ENCODE results near the gene SPTSSA.
"Not testable (repeated sequence)": the region's sequence is repeated elsewhere in the genome, so short reads cannot be mapped to it uniquely, and the experiment has no call there.

Gene SPTSSA

DNA sequence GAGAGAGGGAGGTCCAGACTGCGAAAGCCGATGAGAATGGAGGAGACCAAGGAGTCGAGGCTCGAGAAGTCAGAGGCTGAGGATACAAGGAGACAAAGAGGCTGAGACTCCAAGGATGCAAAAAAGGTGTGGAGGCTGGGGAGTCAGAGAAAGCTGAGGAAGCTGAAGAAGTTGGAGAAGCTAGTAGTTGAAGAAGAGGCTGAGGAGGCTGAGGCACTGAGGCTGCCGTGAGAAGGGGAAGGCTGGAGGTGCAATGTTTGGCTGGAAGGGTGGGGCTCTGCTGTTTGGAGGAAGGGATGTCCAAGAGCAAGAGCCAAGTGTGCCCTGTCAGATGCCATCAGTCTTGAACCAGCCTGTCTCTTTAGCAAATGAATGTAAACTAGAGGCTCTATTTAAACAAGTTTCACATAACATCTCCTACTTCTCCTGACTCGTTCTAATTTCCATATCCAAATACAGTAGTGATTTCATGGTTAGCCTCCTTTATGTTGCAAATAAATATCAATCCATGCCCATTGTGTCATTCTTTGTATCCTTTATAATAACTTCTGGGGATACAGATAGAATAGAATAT lies 10.8 kb upstream of the SPTSSA start:
- no peak for DNase-seq (ENCODE audit: low spot score)

DNA sequence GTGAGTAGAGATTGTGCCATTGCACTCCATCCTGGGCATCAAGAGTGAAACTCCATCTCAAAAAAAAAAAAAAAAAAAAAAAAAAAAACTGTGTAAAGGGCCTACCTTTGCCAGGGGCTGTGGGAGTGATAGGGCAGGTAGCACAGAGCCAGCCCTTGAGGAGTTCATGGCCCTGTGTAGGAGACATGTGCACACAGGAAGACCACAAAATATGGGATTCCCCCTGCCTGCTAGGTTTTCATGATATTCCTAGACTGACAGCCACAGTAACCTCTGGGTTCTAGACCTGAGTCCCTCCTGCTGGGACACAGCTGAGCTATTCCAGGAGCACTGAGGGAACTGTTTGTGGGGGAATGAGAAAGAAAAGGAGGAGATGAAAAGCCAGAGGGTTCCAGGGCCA lies 8.3 kb upstream of the SPTSSA start:
- no peak for DNase-seq (ENCODE audit: low spot score)

DNA sequence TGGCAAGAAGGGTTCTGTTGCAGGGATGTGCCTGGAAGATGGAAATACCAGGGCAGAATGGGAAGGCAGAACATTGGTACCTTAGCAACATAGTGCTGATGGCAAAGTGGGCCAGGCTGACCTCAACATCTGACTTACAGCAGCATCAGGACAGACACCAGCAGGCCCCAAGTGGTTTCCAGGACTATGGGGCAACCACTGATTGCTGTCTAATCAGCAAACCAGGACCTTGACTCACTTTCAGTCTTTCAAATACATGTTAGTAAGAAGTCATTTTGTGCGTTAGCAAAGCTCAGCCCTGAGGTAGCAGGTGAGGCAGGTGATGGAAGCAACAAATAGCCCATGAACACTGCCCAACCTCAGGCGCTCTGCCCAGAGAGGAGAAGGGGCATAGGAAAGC lies 4.7 kb upstream of the SPTSSA start:
- DNase-seq (ENCODE audit: low spot score) = no peak

DNA sequence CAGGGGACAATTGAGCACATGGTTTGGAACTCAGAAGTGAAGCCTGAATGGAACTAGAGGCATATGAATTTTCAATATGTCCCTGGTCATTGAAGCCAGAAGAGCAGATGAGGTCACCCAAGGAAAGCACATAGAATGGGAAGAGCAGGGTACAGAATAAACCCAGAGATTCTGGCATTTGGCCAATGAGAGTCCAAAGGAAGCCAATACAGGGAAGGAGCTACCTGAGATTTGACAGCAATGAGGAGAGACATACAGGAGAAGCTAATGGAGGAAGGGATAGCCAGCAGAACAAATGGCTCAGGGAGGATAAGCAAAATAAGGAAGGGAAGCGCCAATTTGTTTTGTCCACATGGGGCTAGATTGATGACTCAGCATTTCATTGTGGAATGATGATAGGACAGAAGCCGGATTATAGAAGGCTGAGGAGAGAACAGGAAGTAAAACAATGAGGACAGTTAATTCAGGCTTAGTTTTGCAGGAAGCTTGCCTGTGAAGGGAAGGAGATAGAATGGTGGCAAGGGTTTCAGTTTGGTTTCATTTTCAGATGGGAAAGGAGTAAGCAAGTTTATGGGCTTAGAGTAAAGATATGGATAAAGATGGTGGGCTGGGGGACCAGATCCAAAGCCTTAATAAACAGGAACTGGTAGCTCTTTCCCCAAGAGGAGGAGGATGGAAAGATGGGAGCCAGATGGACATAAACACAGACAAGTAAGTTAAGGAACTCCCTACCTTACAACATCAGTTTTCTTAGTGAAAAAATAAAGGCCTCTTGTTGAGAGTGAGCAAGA lies 3.2 kb upstream of the SPTSSA start:
- DNase-seq (ENCODE audit: low spot score) = no peak

DNA sequence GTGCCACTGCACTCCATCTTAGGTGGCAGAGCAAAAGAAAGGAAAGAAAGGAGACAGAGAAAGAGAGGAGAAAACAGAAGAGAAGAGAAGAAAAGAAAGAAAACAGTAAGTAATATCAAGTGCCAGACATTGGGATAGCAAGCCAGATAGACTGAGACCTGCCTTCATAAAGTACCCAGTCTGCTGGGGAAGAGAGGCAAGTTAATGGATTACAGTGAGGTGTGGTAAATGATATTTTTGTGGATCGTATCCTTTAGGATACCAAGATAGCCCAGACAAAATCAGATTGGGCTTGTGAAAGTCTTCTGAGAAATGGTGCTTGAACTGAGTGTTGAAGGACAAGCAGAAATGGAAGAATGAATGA lies 1.5 kb upstream of the SPTSSA start:
- no peak for DNase-seq (ENCODE audit: low spot score)

DNA sequence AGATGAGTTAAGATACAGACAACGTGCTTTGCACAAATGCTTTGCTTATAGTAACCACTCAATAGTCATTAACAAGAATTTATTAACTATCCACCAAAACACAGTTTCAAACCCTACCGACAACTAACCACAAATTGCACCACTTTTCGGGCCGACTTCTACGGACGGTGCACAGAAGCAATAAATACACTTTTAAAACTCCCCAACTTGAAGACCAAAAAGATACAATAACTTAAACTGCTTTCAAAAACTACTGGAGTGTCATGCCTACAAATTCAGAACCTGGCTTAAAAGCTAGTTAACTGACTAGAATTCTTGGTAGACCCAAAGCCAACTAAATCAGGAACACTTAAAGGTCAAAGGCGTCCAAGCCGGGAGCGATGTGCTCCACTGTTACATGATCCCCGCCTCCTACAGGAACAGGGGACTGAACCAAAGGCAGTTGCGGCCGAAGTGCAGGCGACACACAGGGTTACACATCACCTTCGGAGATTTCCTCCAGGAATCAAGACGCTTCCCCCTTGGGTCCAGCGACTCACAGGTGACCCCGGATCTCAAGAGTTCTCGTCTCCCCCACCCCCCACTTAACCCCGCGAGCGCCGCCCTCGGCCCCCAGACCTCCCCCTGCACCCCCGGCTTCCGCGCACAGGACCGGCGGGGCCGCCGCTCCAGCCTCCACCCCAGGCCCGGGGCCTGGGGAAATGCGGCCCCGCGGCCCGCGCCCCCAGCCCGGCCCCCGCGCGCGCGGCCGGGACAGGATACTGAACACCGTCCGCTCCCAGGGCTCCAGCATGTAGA lies 507 bp downstream of the SPTSSA start:
- peak; percentile 57 for DNase-seq (ENCODE audit: low spot score)

DNA sequence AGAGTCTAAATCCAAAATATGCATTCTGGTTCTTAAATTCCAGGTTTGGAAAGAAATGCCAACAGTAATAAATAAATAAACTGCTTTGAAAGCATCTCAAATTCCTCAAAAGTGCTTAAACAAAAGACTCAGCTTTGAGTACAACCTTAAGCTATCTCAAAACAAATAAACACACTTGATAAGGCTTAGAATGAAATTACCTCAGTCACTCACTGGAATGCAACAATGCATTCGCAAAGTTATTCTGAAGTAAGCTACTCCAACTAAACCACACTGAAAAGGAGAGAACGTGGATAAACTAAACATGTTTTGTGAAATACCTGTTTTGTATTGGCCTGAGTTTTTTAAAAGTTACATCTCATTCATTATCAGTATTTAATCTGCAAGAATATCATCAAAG lies 1.2 kb downstream of the SPTSSA start:
- no peak for DNase-seq (ENCODE audit: low spot score)

DNA sequence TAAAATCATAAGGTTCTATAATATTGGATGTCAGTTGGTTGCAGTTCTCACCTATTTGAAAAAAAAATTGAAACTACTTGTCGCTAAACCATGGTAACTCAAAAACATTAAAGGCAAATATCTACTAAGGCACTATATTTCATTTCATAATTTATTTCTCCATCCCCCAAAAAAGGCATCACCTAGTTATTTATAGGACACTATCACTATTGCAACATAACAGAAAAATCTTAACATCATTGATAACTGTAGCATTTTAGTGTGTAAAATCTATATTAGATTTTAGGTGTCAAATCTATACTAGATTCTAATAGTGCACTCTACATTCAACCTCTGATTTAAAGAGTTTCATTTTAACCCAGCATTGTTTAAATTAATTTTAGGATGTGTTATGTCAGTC lies 1.7 kb downstream of the SPTSSA start:
- DNase-seq (ENCODE audit: low spot score) = no peak

DNA sequence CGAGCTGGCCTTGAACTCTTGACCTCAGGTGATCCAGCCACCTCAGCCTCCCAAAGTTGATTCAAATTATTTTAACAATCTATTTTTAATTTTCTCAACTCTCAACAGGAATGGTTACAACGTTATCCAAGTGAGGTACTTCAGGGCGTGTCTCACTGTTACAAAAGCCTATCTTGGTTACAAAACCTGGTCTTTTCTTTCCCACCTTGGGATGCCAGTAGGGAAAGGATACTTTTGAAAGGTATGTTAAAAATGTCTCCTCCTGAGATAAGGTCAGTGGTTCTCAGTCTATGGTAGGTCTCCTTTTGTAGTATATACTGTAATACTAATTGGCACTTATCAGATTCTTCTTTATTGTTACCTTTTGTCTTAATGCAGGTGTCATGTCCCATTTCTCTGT lies 4.9 kb downstream of the SPTSSA start:
- DNase-seq (ENCODE audit: low spot score) = no peak

DNA sequence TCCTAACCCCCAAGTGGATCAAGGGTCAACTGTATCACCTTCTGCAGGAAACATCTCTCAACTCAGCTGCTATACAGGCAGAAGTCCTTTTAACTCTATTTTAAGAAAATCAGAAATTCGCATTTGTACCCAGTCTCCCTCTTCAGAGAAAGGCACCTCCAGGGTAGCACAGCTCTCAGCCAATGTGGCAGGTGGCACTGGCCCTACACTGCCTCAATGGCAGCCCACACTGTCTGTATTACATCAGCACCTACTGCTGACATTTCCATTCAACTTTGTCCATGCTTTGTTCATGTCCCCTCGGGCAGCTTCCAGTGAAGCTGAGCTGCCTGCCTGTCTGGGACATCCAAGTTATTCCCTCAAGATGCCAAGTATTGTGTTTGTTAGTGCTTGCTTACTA lies 8.8 kb downstream of the SPTSSA start:
- DNase-seq (ENCODE audit: low spot score) = peak; percentile 17

DNA sequence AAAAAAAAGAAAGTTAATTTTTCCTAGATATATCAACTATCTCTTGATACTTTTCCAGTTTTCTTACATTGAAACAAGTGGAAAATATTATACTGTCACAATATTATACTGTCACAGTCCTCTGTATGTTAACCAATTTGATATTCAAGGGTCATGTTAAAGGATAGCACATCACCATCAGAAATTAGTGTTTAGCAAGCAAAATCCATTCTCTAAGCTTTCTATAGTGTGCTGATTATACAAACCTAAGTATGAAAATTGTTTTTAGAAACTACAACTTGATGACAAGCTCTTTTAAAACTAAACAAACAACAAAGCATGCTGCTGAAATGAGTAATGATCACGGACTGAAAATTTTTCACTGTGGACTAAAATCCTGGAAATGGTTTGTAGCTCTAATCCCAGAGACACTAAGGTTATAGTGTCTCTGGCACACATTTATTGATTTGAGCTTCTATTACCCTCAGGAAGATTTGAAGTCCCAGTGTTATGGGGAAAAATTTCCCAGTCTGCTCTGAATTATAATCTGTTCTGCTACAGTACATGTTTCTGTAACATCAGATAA lies 9.7 kb downstream of the SPTSSA start:
- DNase-seq (ENCODE audit: low spot score) = no peak

DNA sequence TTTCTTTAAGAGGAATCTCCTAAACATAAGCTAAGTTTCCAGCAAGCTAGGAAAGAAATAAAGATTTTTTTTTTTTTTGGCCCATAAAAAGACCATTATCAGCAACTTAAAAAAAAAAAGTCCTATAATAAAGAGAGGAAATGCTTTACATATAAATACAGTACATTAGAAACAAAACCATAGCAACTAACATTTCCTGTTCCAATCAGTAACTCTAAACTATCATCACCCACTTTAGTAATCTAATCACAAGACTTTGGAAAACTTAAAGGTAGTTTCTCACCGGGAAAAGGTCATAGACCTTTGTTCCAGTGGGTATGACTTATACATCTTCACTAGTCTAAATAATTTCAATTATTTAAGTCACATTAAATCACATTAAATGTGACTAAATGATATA lies 11.1 kb downstream of the SPTSSA start:
- DNase-seq (ENCODE audit: low spot score) = no peak

DNA sequence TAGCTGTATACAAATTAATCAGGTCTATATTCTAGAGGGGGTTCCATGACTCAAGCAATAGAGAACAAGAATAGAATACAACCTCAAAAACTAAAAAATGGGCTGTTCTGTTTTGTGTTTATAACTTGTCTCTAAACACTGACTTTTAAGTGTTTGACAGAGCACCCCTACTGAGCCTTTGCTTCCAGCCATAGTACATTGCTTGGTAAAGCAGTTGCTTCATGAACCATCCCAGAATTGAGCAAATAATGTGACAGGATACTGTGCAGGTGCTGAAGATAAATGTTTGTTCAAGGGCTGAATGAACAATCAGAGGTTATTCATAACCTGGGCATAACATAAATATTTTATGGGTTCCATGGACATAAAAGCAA lies 11.5 kb downstream of the SPTSSA start:
- DNase-seq (ENCODE audit: low spot score) = no peak

DNA sequence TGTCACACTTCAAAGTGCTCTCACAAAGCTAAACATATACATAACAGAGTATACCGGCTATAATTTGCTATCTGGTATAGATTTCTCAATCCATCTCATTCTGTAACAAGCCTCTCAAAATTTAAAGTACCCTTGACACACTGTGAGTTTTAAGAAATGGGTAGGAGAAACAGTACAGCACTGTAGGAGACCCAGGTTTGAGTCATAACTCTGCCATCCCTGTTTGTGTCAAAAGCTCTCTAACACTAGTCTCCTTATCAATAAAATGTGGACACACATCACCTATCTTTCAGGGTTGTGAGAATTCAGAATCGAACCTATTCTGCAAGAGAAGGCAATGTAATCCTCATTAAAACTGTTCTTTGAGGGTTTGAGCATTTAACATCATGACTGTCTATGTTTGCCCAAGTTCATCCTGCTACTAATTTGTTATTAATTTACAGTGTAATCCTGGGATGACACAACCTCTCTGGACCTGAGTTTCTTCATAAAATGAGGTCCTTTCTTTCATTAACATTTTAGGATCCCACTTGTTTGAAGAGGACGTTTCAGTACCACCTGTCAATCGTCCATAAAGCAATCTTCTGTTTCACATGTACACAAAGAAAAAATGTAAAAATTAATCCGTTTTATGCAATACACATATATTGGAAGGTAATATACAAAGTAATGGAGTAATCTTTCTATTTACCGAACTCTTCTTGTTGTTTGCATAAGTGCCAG lies 12.1 kb downstream of the SPTSSA start:
- DNase-seq (ENCODE audit: low spot score) = no peak

DNA sequence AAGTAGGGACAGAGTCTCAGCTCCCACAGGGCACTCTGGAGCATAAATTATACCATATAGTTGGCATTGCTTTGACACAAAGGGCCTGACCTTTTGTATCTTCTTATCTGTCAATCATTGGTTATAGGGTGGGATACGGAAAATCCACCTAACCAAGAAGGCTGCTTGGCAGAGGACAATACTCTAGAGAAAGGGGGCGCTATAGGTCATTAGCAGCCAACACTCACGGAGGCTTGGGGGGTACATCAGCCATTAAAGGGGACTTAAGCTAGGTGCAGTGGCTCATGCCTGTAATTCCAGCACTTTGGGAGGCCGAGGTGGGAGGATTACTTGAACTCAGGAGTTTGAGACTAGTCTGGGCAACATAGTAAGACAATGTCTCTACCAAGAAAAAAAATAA lies 22.9 kb downstream of the SPTSSA start:
- no peak for DNase-seq (ENCODE audit: low spot score)

DNA sequence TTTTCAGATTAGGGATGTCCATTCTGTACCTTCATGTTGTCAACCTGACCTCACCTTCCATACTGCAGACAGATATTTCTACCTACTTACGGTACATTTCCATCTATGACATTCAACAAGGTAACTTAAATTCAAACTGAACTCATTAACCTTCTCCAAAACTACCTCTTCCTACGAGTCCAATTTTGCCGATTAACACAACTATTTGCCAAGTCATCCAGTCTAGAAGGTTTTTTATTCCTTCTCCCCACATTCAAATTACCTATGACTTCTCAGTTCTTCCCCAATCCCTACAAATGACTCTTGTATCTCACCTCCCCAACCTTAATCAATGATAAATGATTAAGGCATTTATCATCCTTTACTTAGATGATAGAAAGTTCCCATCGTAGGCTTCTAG lies 23.6 kb downstream of the SPTSSA start:
- DNase-seq (ENCODE audit: low spot score) = no peak

DNA sequence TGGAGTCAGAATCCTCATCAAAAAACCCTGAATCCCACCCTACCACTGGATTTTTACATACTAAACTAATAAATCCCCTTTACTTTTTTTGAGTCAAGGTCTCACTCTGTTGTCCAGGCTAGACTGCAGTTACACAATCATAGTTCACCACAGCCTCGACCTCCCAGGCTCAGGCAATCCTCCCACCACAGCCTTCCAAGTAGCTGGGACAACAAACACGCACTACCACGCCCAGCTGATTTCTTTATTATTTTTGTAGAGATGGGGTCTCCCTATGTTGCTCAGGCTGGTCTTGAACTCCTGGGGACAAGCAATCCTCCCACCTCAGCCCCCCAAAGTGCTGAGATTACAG lies 24.3 kb downstream of the SPTSSA start:
- DNase-seq (ENCODE audit: low spot score) = no peak

DNA sequence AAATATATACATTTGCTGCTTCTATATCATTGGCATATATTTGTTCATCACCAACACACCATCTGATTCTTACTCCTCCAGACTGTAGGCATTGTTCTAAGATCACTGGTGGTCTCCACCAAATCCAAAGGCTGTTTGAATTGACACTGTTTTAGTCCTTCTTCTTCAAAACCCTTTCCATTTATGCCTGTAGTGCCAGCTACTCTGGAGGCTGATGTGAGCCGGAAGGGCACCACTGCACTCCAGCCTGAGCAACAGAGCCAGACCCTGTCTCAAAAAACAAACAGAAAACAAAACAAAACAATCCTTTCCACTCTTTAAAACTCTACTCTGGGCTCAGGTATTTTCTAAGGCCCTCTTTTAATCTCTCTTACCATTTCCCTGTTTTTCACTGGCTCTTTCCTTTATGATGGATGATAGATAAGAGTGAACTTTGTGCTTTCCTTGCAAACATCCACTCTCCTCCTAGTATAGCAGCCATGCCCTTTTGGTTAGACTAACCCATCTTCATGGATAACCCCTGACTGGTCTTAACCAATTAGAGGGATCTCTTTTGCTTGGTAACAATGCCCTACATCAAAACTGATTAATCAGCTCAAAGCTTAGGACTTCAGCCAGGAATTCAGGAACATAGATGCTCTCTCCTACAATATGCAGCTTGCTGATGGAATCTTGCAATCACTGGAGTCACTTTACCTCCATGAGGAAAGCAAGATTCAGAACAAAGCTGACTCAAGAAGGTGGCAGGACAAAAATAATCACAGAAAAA lies 24.9 kb downstream of the SPTSSA start:
- DNase-seq (ENCODE audit: low spot score) = no peak

DNA sequence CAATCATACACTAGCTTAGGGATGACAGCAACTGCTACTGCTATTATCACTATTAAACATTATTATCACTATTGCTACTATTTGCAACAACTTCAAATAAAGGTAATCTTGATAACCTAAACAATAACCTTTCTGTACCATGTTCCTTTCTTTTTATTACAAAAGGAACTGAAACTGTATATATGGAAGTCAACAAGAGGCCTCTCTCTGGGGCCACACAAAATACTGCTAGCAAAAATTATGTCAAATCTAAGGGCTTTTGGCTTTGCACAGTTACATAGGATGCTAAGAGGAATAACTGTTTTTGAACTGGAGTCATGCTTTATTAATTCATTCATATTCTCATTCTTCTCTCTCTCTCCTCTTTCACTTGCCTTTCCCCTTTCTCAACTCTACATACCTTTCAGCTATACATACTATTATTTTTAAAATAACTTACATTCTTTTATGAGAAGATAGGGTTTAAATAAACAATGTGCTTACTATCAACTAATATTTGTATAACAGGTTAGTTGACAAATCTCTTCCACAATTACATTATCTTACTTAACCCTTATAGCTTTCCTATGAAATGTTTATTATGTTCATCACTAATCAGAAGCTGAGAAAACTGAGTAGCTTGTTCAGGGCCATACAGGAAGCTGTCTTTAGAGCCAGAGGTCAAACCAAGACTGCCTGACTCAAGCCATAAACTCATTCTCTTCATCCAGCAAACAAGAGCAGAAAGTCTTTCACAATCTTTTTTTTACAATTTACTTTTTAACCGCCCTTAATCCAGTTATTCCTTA lies 25.7 kb downstream of the SPTSSA start:
- no peak for DNase-seq (ENCODE audit: low spot score)

DNA sequence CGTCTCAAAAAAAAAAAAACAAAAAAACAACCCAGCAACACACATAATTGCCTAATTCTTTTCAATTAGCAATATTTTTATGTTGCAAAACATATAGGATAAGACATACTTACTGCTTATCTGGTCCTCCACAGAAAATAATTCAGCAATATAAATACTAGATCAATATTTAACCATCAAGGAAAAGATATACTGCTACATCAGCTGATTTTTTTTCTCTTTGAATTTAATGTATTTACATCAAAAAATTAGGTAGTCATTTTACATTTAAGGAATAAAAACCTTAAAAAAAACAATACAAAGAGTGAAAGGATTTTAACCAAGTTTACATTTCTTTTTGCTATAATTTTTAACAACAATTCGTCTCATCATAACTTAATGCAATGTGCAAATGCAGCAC lies 28.1 kb downstream of the SPTSSA start:
- no peak for DNase-seq (ENCODE audit: low spot score)

DNA sequence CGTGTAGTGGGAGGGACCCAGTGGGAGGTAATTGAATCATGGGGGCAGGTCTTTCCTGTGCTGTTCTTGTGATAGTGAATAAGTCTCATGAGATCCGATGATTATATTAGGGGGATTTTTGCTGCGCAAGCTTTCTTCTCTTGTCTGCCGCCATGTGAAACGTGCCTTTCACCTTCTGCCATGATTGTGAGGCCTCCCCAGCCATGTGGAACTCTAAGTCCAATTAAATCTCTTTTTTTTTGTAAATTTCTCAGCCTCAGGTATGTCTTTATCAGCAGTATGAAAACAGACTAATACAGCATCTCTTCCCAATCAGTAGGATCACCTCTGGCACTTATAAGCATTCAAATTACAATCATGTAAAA lies 34.0 kb downstream of the SPTSSA start:
- DNase-seq (ENCODE audit: low spot score) = not testable (repeated sequence)

Measured in Ammon's horn (tissue), 1 donor.